Fibroblast of skin of abdomen (primary cell): ENCODE measurements around the gene ACP3. TPM values are rescaled to one million over a fixed set of nuclear protein-coding genes. Genes with fewer than 3 reads are reported as not detected.
"Not testable (repeated sequence)": the region's sequence is repeated elsewhere in the genome, so short reads cannot be mapped to it uniquely, and the experiment has no call there.

Experiments used
- DNase-seq: peaks from one replicate; pipeline ENCODE4 v3.0.0-alpha.2; 2013
- polyA plus RNA-seq, 2 experiments: library from polyadenylated mRNA; unstranded; fragments of 120-200 nt; gene quantifications; one replicate each; pipeline ENCODE4 v1.2.1, GENCODE V29; 2013; ENCODE audit not compliant: insufficient read length in 2 of 2

Gene ACP3
- 0.21 TPM for polyA plus RNA-seq (2013, experiment 1 of 2; ENCODE audit: insufficient read length)
- 0.32 TPM for polyA plus RNA-seq (2013, experiment 2 of 2; ENCODE audit: insufficient read length)

DNA sequence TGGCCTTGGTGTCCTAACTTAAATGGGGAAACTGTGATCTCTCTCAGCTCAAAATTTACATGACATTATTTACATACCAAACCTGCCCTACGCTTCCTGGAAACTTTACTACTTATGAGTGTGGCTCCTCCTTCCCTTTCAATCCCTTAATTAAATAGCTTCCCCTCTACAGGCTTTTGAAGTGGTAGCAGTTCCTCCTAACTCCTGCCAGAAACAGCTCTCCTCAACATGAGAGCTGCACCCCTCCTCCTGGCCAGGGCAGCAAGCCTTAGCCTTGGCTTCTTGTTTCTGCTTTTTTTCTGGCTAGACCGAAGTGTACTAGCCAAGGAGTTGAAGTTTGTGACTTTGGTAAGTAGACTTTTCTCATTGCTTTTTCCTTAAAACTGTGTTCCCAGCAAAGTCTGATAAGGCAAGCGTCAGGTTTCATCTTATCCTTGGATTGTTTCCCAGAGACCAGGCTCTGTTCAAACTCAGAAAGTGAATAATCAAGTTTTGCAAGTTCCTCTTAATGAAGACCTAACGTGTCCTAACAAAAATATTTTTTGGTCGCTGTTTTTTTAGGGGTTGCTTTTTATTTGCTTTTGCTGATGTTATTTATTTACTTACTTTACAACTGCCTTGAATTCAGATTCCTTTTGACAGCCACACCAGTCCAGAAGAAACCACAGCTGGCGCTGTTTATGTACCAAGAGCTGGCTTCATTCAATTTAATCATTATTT lies at the start of gene ACP3:
Gene ACP3, plus strand, starts transcription at position 179 of the 720 bp plus-strand sequence. Its CDS starts 50 bp downstream, at position 229.
- peak; percentile 68 for DNase-seq

GRCh38 chr3:132268956-132269355 lies 48.3 kb upstream of the ACP3 start:
- no peak for DNase-seq

DNA sequence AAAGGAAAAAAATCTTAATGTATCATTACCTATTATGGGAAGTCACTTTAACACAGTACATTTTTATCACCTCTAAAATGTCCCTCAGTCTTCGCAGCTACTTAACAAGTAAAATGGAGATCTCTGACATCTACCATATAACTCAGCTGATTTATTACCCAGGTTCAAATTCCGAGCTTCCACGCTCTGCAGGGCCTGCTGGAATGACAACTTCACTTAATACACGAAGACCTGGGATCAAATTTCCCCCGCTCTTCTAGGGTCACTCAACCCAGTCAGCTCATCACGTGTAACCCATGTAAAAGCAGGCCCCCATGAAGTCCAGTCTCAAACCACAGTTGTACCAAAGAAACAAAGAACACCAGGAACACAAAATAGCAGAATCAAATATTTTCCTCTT lies 44.2 kb upstream of the ACP3 start:
- DNase-seq, result no peak

DNA sequence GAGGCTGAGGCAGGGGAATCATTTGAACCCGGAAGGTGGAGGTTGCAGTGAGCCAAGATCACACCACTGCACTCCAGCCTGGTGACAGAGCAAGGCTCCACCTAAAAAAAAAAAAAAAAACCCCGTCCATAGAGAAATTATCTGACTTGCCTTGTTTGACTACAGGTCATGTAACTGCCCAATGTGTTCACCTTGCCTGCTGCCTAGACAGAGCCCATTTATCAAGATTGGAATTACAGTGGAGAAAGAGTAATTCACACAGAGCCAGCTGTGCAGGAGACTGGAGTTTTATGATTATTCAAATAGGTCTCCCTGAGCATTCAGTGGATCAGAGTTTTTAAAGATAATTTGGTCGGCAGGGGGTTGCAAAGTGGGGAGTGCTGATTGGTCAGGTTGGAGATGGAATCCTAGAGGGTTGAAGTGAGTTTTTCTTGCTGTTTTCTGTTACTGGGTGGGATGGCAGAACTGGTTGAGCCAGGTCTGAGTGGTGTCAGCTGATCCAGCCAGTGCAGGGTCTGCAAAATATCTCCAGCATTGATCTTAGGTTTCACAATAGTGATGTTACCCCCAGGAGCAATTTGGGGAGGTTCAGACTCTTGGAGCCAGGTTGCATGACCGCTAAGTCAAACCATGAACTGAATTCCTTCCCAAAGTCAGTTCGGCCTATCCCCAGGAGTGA lies 40.8 kb upstream of the ACP3 start:
- no peak for DNase-seq

GRCh38 chr3:132279030-132279429 lies 38.2 kb upstream of the ACP3 start:
- no peak for DNase-seq

GRCh38 chr3:132283440-132283839 lies 33.8 kb upstream of the ACP3 start:
- DNase-seq, result peak; percentile 5

GRCh38 chr3:132283916-132284405 lies 33.2 kb upstream of the ACP3 start:
- peak; percentile 8 for DNase-seq

GRCh38 chr3:132284781-132285619 lies 32.2 kb upstream of the ACP3 start:
- no peak for DNase-seq

DNA sequence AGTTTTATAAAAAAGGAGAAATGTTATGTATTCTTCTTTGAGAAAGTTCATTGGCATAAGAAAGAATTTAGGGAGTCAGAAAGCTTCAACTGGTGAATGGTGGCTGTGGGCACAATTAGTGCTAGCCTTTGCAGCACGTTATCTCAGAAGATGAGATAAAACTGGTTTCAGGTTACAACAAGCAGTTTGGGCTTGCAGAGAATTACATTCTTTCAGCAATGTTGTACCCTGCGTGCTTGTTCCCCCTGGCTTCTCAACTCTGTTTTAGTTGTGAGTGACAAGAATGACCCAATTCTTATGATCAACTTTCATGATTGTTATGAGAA lies 31.6 kb upstream of the ACP3 start:
- DNase-seq, result no peak

DNA sequence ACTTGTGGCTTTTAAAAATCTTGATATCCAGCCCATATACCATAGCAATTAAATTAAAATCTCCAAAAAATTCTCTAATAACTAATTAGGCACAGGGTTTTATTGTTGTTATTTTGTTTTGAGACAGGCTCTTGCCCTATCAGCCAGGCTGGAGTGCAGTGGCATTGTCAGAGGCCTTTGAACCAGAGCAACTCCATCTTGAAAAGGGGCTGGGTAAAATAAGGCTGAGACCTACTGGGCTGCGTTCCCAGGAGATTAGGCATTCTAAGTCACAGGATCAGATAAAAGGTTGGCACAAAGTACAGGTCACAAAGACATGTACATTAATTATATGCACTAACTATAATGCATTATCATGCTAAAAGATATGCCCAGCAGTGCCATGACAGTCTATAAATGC lies 31.2 kb upstream of the ACP3 start:
- DNase-seq, result no peak

DNA sequence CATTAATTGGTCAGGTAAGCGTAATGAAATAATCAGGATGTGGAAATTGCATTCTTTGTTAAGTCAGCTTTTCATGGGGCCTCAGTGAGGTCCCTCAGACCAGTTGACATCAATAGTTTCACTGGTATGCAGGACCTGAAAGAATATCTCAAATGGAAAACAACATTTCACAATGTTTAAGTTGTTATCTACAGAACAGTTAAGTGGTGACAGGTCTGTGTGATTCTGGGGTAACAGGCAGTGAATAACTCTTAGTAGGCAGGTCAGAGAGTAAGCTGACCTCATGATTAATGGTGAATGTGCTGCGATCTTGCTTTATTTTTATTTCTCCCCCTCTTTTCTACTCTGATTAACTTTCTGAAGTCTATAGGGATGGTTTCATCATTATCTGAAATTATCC lies 28.9 kb upstream of the ACP3 start:
- DNase-seq, result no peak

DNA sequence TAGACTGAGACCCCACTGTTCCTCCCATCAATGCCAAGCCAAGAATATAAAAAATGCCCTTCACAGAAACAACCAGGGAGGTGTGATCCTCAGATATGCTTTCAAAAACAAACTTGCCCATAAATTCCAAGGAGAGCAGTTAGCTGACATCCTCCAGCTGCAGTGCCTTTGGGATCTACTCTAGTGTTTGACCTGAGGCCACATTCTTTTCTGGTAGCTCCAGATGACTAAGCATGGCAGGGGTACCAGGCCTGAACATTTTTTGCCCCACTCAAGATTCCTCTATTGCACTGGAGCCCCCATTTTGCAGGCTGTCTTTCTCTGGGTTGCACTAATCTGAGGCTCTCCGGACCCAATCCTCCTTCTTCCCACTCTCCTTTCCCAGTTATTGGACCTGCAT lies 27.9 kb upstream of the ACP3 start:
- DNase-seq, result no peak

GRCh38 chr3:132290833-132291232 lies 26.4 kb upstream of the ACP3 start:
- DNase-seq, result peak; percentile 36

DNA sequence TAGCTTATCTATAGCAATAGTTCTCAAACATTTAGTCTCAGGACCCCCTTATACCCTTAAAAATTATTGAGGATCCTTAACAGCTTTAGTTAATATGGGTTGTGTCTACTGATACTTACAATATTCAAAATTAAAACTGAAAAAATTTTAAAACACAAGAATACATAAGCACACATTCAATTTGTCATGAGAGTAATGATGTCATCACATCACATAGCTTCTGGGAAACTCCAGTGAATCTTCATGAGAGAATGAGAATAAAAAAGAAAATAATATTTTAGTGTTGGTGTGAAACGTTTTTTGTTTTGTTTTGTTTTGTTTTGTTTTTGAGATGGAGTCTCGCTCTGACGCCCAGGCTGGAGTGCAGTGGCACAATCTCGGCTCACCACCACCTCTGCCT lies 25.2 kb upstream of the ACP3 start:
- DNase-seq, result no peak

- no peak for DNase-seq
Measured at GRCh38 chr3:132293251-132293650, 24.0 kb upstream of the ACP3 start.

- DNase-seq, result no peak
Measured at GRCh38 chr3:132294906-132295305, 22.3 kb upstream of the ACP3 start.

DNA sequence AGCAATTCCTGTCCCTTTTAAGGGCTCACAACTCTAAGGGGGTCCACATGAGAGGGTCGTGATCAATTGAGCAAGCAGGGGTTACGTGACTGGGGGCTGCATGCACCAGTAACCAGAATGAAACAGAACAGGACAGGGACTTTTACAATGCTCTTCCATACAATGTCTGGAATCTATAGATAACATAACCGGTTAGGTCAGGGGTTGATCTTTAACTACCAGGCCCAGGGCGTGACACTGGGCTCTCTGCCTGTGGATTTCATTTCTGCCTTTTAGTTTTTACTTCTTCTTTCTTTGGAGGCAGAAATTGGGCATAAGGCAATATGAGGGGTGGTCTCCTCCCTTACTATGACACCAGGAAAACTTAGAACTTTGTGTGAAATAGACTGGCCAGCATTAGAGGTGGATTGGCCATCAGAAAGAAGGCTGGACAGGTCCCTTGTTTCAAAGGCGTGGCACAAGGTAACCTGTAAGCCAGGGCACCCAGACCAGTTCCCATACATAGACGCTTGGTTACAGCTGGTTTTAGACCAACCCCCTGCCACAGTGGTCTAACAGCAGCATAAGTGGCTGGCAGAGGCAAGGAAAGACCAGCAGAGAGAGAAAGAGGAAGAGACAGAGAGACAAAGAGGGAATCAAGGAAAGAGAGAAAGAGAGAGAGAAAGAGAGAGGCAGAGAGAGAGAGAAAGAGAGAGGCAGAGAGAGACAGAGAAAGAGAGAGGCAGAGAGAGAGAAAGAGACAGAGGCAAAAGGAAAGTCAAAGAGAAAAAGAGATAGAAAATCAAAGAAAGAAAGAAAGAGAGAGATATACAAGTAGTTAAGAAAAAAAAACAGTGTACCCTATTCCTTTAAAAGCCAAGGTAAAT lies 13.6 kb upstream of the ACP3 start:
- not testable (repeated sequence) for DNase-seq

- not testable (repeated sequence) for DNase-seq
Measured at GRCh38 chr3:132304351-132304750, 12.9 kb upstream of the ACP3 start.

DNA sequence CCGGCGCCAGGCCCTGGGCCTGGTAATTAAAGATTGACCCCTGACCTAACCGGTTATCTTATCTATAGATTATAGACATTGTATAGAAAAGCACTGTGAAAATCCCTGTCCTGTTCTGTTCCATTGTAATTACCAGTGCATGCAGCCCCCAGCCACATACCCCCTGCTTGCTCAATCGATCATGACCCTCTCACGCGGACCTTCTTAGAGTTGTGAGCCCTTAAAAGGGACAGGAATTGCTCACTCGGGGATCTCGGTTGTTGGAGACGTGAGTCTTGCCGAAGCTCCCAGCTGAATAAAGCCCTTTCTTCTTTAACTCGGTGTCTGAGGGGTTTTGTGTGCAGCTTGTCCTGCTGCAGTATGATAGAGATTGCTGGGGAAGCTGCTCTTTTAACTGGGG lies 7.2 kb upstream of the ACP3 start:
- DNase-seq, result not testable (repeated sequence)

GRCh38 chr3:132311316-132311715 lies 5.9 kb upstream of the ACP3 start:
- no peak for DNase-seq

DNA sequence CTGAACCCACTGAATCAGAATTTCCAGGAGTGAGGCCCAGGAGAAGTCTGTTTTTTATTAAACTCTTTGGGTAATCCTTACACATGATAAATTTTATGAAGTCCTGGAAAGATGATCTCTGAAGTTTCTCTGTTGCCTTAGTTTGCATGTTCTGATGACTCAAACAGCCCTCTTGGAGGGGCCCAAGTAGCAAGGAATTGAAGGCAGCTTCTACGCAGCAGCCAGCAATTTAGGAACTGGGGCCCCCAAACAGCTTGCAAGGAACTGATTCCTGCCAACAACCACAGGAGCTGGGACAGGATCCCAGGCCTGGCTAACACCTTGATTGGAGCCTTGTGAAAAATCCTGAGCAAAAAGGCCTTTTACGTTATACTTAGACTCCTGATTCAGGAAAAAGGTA lies 5.4 kb upstream of the ACP3 start:
- DNase-seq, result peak; percentile 71

- peak; percentile 16 for DNase-seq
Measured at GRCh38 chr3:132315851-132316250, 1.4 kb upstream of the ACP3 start.
